Tongue (tissue), 2 donors: ENCODE data around the gene LRBA. TPM values are rescaled to one million over a fixed set of nuclear protein-coding genes. Genes with fewer than 3 reads are reported as not detected.
A peak's percentile ranks its signal among the peaks of the same experiment; 100 is the strongest.
"Not testable (repeated sequence)": the region's sequence is repeated elsewhere in the genome, so short reads cannot be mapped to it uniquely, and the experiment has no call there.

Source experiments
- DNase-seq: peaks from one replicate; pipeline ENCODE4 v3.0.0-alpha.2; 2015
- total RNA-seq: library from RNA; depleted of rRNA; stranded (reverse); fragments of >200 nt; gene quantifications from one replicate; pipeline ENCODE4 v1.2.3, GENCODE V29; 2014

LRBA gene
- total RNA-seq, 1 donor from 2014 or later = 73.0 TPM

DNA sequence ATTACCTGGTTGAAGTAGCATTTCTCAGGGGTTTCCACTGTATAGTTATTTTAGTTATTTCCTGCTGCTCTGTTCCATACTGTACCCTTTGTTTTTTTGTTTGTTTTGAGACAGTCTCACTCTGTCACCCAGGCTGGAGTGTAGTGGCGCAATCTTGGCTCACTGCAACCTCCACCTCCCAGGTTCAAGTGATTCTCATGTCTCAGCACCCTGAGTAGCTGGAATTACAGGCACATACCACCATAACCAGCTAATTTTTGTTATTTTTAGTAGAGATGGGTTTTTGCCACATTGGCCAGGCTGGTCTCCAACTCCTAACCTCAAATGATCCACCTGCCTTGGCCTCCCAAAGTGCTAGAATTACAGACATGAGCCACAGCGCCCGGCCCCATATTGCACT, 457.3 kb downstream of the LRBA start:
- not testable (repeated sequence) for DNase-seq

DNA sequence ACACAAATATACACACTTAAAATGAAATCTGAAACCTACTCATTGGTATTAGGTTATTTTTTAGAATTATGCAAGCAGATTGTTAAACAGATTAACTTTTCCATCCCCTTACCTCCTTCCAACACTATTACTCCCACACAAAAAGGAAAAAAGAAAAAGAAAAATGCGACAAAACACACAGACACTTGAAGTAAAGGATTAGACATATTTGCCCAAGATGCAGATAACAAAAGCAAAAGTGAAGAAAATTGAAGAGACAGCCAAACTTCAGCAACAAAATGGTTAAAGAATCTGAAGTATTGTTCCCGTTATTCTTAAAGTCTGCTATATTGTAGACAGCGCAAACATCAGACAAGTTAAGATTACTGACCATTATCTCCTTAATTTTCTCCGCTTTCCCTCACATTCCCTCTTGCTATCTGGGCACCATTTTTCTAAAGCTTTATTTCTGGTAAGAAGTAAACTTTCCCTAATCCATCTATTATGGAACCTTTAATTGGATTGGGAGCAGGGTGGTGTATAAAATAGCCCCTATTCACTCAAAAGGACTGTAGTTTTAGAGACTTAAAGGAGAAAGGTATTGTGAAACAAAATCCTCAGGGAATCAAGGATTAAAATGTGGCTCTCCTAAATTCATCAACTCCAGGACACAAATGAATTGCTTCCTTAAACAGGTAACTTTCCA, 467.8 kb downstream of the LRBA start:
- no peak for DNase-seq

DNA sequence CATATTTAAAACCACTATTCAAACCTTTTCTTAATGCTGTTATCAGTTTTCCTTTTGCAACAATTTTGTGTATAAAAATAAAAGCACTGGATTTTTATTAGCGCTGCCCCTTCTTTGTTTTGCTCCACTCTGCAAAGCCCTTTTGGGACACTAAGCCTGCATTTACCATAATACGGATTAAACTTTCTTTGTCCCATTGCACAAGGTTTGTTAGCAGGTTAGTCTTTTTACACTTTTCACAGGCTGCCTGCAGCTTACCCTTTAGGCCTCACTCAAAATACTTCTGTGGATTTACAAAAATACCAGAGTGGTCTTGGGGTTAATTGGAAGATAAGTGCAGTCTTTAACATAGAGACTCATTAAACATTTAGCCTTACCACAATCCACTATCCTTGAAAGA, 468.8 kb downstream of the LRBA start:
- DNase-seq = no peak

DNA sequence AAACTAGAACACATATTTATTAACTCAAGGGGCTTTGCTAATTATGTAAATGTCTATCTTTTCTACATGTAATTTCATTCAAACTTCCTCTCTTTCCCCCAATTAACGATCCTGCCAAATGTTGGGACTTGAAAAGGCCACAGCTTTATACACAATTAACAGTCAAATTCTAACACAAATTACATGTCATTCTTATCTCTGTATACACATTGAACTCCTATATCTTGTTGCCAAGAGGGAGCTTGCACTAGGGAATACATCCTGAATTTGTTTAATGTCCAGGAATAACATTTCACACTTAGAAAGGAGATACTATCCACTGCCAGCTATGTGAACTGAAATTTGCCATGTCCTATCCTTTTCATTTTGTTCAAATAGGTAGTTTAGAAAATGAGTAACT, 472.0 kb downstream of the LRBA start:
- DNase-seq = no peak

DNA sequence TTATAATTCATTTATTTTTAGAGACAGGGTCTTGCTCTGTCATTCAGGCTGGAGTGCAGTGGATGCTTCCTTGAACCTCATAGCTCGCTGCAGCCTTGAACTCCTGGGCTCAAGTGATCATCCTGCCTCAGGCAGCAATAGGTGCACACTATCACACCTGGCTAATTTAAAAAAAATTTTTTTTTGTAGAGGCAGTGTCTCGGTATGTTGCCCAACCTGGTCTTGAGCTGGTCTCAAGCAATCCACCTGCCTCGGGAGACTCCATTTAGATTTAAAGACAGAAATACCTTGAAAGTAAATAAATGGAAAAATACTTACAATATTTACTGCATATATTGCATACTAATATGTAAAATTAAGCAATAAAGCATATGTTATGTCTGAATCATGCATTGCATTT, 473.4 kb downstream of the LRBA start:
- DNase-seq = no peak

DNA sequence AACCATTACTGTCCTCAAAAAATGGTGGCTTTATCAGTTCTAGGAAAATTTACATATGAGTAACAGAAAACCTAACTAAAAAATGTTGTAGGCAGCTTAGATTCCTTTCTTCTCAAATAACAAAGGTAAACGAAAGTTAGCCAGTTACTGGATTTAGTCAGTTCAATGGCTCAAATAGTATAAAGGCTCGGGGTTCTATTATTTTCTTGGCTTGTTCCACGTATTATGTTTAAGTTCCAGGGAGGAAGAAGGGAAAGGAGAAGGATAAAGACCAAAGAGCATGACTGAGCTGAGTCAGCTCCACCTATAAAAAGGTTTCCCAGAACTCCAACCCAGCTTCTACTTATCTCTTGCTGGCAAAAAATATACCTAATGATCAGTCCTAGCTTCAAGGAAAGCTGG, 474.1 kb downstream of the LRBA start:
- DNase-seq = no peak

DNA sequence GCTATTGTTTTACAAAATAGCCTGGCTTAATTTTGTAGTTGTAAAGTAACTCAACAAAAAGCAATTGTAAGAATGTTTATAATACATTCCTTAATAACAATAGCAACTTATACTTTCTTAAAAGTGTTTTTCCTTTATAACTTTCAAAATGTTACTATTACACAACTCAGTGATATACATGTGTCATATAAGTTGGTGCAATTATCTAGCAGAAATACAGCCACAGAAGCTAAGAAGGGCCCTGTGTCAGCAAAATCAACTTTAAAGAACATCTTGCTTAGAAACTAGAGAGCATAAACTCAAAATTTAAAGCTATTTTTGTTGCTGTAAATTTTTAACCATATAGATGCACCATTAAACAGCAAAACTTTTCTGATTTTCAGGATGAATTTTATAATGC, 474.5 kb downstream of the LRBA start:
- no peak for DNase-seq

DNA sequence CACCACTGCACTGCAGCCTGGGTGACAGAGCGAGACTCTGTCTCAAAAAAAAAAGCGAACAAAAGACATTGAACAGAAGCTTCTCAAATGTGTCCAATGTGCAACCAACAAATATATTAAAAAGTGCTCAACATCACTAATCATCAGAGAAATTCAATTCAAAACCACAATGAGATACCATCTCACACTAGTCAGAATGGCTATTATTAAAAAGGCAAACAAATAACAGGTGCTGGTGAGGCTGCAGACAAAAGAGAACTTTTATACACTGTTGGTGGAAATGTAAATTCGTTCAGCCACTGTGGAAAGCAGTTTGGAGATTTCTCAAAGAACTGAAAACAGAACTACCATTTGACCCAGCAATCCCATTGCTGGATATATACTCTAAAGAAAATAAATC, 477.2 kb downstream of the LRBA start:
- not testable (repeated sequence) for DNase-seq

DNA sequence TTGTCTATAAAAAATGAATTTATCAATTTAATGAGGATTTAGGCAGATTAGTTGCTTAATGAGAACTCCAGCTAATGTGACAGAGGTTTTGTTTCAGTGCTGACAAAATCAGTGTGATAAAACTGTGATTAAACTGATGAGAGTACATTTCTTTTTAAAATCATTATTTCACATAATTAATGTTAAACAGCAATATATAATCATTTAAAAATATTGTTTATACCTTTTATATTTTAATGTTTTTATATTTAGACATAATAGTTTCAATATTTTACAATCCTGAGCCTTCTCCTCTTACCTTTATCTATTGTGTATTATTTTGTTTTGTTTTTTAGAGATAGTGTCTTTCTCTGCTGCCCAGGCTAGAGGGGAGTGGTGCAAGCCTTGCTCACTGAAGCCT, 480.3 kb downstream of the LRBA start:
- no peak for DNase-seq

DNA sequence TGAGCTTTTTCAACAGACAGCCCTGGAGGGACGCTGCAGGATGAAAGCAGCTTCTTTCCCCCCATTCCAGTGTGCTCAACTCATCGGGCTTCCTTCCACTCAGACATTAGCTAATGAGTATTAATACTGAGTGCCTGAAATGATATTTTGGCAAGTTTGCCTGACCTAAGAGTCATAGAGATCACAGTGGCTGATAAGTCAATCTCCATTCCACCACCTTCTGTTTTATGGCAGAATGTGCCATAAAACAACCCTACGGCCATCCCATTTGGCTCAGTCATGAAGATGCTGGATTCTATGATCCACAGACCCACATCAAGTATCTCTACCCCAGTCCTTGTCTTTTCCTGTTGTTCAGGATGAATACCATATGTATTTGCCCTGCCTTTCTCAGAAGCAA, 481.4 kb downstream of the LRBA start:
- DNase-seq = no peak

DNA sequence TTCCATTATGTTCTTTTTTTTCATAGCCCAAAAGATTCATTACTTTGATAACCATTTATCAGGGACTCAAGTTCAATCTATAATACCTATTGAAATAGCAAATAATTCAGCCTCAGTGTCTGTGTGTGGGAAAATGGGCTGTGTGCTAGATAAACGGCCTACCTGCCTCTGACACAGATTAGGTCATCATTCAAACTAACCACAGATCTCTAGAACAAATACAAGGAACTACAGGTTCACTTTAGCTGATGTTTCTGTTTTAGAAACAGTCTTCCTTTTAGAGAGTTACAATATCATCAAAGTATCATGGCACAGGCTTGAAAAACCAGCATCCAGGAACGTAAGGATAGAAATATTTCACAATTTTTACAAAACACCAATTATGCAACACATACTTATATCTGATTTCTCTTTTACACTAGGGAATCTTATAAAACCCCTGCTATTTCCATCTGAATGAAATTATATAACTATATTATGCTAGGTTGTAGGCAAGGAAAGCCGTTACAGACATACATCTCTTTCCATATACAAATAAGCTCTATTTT, 489.7 kb downstream of the LRBA start:
- no peak for DNase-seq

DNA sequence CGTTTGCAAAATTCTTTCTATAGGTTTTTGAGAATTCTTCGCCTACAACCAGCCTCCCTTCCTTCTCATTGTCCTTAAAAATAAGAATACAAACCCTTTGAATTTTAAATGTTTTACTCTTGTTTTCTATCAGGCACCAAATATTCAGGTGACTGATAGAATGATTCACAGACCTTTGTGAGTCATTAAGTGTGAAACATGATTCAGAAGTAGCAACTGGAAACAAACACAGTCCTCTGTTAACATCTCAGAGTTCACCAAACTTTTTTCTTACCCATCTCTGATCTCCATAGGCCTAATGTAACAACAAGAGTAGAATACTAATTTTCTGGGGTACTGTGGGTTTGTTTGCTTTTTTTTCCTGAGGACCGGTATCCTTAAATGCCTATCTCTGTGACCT, 496.5 kb downstream of the LRBA start:
- no peak for DNase-seq

DNA sequence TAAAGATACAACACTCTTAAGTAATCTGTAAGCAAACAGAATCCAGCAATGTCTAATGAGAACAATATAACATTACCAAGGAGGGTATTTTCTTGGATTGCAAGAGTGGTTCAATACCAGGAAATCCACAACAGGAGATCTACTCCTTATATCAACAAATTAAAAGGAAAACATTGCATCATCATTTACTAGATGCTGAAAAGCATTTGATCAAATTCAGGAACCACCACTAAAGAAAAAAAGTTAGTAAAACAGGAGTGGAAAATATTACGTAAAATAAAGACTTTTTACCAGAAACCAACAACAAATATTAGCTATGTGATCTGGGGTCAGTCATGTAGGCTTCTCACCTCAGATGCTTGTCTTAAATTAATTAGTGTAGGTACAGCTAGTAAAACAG, 499.9 kb downstream of the LRBA start:
- no peak for DNase-seq

DNA sequence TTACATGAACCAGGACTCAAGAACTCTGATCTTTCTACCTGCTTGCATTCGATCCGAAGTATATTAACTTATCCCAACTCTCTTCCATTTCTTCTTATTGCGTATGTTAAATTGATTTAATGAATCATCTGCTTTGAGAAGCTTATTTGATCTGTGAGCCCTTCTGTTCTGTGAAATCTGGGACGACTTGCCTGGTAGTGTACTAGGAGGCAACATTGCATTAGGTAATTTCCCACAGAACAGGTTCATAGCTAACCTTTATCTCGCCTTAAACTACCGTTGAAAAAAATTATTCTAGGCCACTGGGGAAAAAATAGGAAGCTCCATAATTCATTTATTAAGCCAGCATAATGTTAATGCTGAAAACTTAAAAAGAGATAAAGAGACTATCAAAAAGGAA, 500.4 kb downstream of the LRBA start:
- DNase-seq = no peak

DNA sequence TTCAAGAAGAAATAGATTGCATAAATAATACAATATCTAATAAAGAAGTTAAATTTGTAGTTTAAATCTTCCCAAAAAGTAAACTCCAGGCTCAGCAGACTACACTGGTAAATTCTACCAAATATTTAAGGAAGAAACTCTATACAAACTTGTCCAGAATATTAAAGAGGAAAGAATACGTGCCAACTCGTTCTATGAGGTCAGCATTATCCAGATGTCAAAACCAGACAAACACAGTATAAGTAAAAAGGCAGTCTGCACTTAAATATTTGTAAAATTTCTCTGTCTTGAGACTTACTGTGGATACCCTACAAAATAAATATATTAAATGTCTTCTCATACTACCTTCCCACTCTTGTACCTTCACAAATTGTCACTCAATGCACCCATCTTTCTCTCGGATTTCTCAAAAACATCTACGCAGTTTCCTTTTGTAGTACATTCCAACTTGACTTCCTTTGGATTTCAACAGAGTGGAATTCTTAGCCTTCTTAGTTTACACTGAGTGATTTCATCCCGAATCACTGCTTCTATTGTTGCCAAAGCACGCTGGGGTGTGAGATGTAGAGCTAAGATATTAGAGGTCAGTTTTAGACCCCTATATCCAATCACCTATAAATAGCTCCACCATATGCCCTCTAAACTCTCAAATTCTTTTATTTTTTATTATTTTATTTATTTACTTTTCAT, 504.8 kb downstream of the LRBA start:
- DNase-seq = peak; percentile 10

DNA sequence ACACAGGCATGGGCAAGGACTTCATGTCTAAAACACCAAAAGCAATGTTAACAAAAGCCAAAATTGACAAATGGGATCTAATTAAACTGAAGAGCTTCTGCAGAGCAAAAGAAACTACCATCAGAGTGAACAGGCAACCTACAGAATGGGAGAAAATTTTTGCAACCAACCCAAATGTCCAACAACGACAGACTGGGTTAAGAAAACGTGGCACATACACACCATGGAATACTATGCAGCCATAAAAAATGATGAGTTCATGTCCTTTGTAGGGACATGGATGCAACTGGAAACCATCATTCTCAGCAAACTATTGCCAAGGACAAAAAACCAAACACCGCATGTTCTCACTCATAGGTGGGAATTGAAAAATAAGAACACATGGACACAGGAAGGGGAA, 507.4 kb downstream of the LRBA start:
- not testable (repeated sequence) for DNase-seq

DNA sequence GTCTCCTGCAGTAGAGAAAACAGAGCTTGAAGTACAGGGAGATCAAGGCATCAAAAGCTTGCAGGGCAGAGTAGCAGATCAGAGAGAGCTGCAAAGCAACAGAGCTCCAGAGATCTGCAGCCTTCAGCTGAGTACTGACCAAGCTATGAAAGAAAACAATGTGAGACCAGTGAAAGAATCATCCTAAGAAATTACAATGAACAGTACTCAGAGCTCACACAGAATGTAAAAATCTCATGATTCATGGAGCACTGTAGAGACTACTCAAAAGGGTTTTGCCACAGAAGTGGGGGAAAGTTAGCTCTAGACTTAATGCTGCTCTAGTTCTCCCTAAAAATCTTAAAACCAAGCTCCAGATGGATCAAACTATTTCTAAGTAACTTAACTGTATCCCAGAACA, 513.1 kb downstream of the LRBA start:
- no peak for DNase-seq

DNA sequence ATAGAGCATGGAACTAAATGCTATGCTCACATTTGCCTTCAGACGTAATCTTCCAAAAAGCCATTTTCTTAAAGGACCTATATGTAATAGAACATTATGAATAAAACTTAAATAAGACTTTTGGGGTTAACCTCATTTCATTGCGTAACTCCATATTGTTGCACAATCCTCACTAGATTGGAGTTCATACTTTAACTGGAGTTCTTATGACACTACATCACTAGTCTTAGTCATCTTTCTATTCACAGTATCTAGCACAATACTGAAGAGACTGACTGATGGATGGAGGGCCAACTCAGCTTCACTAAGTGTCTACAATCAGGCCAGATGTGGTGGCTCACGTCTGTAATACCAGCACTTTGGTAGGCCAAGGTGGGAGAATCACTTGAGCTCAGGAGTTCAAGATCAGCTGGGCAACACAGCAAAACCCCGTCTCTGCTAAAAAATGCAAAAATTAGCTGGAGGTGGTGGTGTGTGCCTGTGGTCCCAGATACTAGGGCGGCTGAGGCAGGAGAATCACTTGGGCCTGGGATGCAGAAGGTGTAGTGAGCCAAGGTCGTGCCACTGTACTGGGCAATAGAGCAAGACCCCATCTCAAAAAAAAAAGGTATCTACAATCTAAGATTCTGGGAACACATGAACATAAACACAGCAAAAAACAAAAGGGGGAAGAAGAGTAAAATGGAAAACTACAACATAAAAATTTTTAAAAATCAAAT, 513.9 kb downstream of the LRBA start:
- DNase-seq = no peak

DNA sequence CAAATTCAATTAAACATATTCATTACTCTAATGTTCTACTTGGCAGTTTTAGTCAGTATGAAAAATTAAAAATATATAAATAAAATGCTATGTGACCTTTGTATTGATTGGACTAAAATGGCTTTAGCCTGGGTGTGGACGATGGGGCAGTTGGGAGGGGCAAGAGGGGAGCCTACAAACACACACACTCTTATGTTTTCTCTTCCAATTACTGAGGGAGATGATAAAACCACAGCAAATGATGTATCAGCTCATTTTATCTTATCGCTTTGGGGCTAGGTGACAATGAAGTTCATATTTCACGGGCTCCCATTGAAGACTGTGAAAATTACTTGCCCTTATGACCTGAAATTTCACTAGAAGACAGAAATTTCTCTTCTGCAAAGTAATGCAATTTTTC, 517.5 kb downstream of the LRBA start:
- DNase-seq = no peak

DNA sequence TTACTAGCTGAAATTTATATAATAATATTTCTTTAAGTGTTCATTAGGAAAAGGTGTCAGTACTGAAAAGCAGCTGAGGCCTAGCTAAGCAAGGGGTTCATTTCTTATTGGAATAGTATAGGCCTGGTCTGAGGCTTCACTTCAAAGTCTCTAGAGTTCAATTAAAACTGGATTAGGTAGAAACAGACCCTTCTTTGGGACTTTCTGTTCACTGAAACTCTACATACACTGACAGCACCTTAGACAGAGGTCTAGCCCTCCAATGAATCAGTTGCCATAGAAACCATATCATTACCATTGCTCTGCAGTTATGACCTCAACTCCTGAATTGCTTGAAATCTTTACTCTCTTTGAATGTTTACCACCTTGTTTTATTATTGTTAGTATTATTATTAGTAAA, 519.5 kb downstream of the LRBA start:
- DNase-seq = no peak

DNA sequence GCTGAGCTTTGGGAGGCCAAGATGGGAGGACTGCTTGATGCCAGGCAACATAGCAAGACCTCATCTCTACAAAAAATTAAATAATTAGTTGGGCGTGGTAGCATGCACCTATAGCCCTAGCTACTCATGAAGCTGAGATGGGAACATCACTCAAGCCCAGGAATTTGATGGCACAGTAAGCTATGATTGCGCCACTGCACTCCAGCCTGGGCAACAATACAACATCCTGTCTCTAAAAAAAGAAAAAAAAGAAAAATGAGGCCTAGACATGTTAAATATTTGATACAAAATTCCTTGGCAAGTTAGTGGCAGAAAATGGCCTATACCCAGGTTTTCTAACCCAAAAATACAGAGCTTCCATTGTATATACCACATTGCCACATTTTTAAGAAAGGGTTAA, 521.2 kb downstream of the LRBA start:
- no peak for DNase-seq

DNA sequence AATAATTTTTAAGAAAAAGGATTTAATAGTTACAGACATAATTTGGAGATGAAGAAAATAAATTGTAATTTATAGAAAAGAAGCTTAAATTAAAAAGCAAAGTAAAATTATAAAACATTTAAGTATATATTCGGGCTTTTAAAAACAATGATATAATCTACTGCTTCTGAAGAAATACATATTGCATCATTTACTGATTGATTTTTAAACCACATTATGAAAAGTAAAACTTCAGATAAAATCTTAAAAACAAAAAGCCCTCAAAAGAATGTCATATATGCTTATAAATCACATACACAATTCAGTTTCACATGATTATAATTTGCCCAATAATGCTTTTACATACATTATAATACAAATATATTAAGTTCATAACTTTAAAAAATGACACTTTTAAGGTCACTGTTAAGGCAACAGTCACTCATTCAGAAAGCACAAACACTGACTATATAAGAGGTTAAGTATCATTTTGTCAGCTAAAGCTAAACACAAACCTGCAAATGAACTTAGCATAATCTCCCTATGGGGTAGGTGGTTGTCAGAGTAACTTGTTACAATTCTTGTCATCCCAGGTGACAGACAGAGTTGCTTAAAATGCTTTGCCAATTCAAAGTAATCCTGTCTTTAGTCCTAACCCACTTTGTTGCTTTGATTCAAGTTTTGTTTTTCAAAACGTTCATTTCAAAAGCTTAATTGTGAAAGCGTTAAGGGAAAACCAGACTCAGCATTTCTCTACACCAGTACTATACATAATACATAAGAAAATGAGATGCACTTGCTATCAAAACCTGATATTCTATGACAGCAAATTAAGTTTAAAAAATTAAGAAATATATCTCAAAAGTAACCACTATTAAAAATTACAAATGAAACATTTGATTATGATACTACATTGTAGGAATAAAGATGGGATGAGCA, 523.7 kb downstream of the LRBA start:
- no peak for DNase-seq
